NCI-H2029 (cell line): ENCODE data around the gene RETREG1.
"Not testable (repeated sequence)": the region's sequence is repeated elsewhere in the genome, so short reads cannot be mapped to it uniquely, and the experiment has no call there.

Source experiments
- DNase-seq: peaks from one replicate; lab custom pipeline; 2025; lab: John Stamatoyannopoulos, UW

RETREG1 gene

GRCh38 chr5:16456103-16456832 is 160.5 kb downstream of the RETREG1 start:
- DNase-seq = peak; percentile 47

GRCh38 chr5:16455668-16456067 is 161.1 kb downstream of the RETREG1 start:
- no peak for DNase-seq

- no peak for DNase-seq
Measured at GRCh38 chr5:16454686-16455085, 162.1 kb downstream of the RETREG1 start.

GRCh38 chr5:16453609-16454008 is 163.2 kb downstream of the RETREG1 start:
- no peak for DNase-seq

GRCh38 chr5:16450163-16450562 is 166.6 kb downstream of the RETREG1 start:
- no peak for DNase-seq

GRCh38 chr5:16446993-16447392 is 169.8 kb downstream of the RETREG1 start:
- DNase-seq = no peak

- no peak for DNase-seq
Measured at GRCh38 chr5:16437977-16438376, 178.8 kb downstream of the RETREG1 start.

GRCh38 chr5:16436065-16436682 is 180.6 kb downstream of the RETREG1 start:
- not testable (repeated sequence) for DNase-seq

- no peak for DNase-seq
Measured at GRCh38 chr5:16431490-16431889, 185.3 kb downstream of the RETREG1 start.

GRCh38 chr5:16430349-16431089 is 186.3 kb downstream of the RETREG1 start:
- no peak for DNase-seq

- no peak for DNase-seq
Measured at GRCh38 chr5:16428359-16428758, 188.4 kb downstream of the RETREG1 start.

GRCh38 chr5:16427587-16427986 is 189.2 kb downstream of the RETREG1 start:
- DNase-seq = no peak
